IMR-90 (cell line): Measurements from ENCODE around the gene TESK2. TPM values are rescaled to one million over a fixed set of nuclear protein-coding genes. Genes with fewer than 3 reads are reported as not detected.

Experiments
- ATAC-seq: fragments of 200-7000 bp; cut with Tn5 transposase; 2 replicates; pipeline ENCODE4 v1.9.1; 2020; ENCODE audit warnings: low read depth, mild to moderate bottlenecking, moderate library complexity
- BruUV-seq: library from RNA; stranded (reverse); fragments of 400-500 nt; replicated peaks from 2 replicates; lab custom pipeline; 2021; lab: Mats Ljungman, UMichigan
- CTCF ChIA-PET: fragments of 300-600 bp; formaldehyde crosslinking; extraction: SDS; loops from one replicate; lab custom pipeline; 2021; ENCODE audit warnings: antibody characterized with exemption; lab: Yijun Ruan, JAX
- POLR2A ChIA-PET: fragments of 300-600 bp; sonication (Branson Sonifier 250); formaldehyde crosslinking; loops from one replicate; lab custom pipeline; 2022; ENCODE audit warnings: antibody characterized with exemption; ENCODE audit not compliant: unreplicated experiment; lab: Charles Lee
- DNase-seq: peaks from one replicate; pipeline ENCODE4 v3.0.0; 2013
- H2AFZ ChIP-seq: replicated peaks from 2 replicates; pipeline ENCODE3; 2013; ENCODE audit warnings: low read length, mild to moderate bottlenecking; ENCODE audit not compliant: poor library complexity
- H2AK5ac ChIP-seq: 2 replicates; pipeline ENCODE4 v1.6.1; 2013; ENCODE audit warnings: low read depth, low read length, inconsistent platforms
- H2AK9ac ChIP-seq: replicated peaks from 2 replicates; pipeline ENCODE3; 2013; ENCODE audit warnings: mild to moderate bottlenecking, low read depth, low read length, moderate library complexity; ENCODE audit not compliant: poor library complexity
- H2BK120ac ChIP-seq: 2 replicates; pipeline ENCODE4 v1.6.1; 2013; ENCODE audit warnings: low read depth, low read length, inconsistent platforms
- H2BK15ac ChIP-seq: 3 replicates; pipeline ENCODE4 v1.6.1; 2013; ENCODE audit warnings: low read depth, low read length, inconsistent platforms
- H2BK20ac ChIP-seq: 2 replicates; pipeline ENCODE4 v1.6.1; 2013; ENCODE audit warnings: low read depth, mild to moderate bottlenecking, inconsistent platforms, low read length, moderate library complexity
- H2BK5ac ChIP-seq: 2 replicates; pipeline ENCODE4 v1.6.1; 2013; ENCODE audit warnings: mild to moderate bottlenecking, low read depth, low read length, inconsistent platforms; ENCODE audit not compliant: poor library complexity, severe bottlenecking
- H3K14ac ChIP-seq: replicated peaks from 2 replicates; pipeline ENCODE4 v1.6.1; 2013; ENCODE audit warnings: low read depth, low read length, inconsistent platforms
- H3K18ac ChIP-seq: 2 replicates; pipeline ENCODE4 v1.6.1; 2013; ENCODE audit warnings: low read depth, low read length, control low read depth
- H3K23ac ChIP-seq: 2 replicates; pipeline ENCODE4 v1.6.1; 2013; ENCODE audit warnings: low read depth, low read length, inconsistent platforms
- H3K27ac ChIP-seq: 2 replicates; pipeline ENCODE4 v1.5.1; 2013; ENCODE audit warnings: mild to moderate bottlenecking, control low read depth, low read length; ENCODE audit not compliant: insufficient read depth
- H3K27me3 ChIP-seq: 2 replicates; pipeline ENCODE4 v1.6.1; 2013; ENCODE audit warnings: low read length; ENCODE audit not compliant: control insufficient read depth, insufficient read depth
- H3K36me3 ChIP-seq: 2 replicates; pipeline ENCODE4 v1.6.1; 2013; ENCODE audit warnings: low read length, mixed read lengths; ENCODE audit not compliant: control insufficient read depth, insufficient read depth
- H3K4ac ChIP-seq: 2 replicates; pipeline ENCODE4 v1.6.1; 2013; ENCODE audit warnings: low read depth, low read length, inconsistent platforms
- H3K4me1 ChIP-seq: 2 replicates; pipeline ENCODE4 v1.6.1; 2013; ENCODE audit warnings: low read length, mixed read lengths; ENCODE audit not compliant: control insufficient read depth, insufficient read depth
- H3K4me2 ChIP-seq: 2 replicates; pipeline ENCODE4 v1.6.1; 2013; ENCODE audit warnings: low read depth, mild to moderate bottlenecking, control low read depth, low read length, moderate library complexity
- H3K4me3 ChIP-seq: 2 replicates; pipeline ENCODE4 v1.5.1; 2013; ENCODE audit warnings: low read depth, mild to moderate bottlenecking, control low read depth, low read length, moderate library complexity; ENCODE audit not compliant: insufficient read depth
- H3K56ac ChIP-seq: 2 replicates; pipeline ENCODE4 v1.6.1; 2013; ENCODE audit warnings: low read length, inconsistent platforms; ENCODE audit not compliant: insufficient read depth; ENCODE audit errors: extremely low read depth
- H3K79me1 ChIP-seq, 2 experiments: 2 replicates each; pipeline ENCODE4 v1.6.1; 2013; ENCODE audit warnings: low read length in 2 of 2, inconsistent platforms in 1 of 2, low read depth in 1 of 2
- H3K9ac ChIP-seq: 2 replicates; pipeline ENCODE4 v1.6.1; 2013; ENCODE audit warnings: low read depth, low read length, control low read depth
- H3K9me1 ChIP-seq: 2 replicates; pipeline ENCODE4 v1.6.1; 2013; ENCODE audit warnings: low read length, inconsistent platforms; ENCODE audit not compliant: insufficient read depth
- H3K9me3 ChIP-seq: 2 replicates; pipeline ENCODE4 v1.6.1; 2013; ENCODE audit warnings: low read length; ENCODE audit not compliant: control insufficient read depth, insufficient read depth
- H4K20me1 ChIP-seq: 2 replicates; pipeline ENCODE4 v1.6.1; 2013; ENCODE audit warnings: low read length, inconsistent platforms; ENCODE audit not compliant: insufficient read depth
- H4K5ac ChIP-seq: 2 replicates; pipeline ENCODE4 v1.6.1; 2013; ENCODE audit warnings: mild to moderate bottlenecking, low read depth, low read length, control low read depth
- H4K8ac ChIP-seq, 2 experiments: 2 replicates each; pipeline ENCODE4 v1.6.1; 2013; ENCODE audit warnings: low read depth in 2 of 2, low read length in 2 of 2, control low read depth in 1 of 2, inconsistent platforms in 1 of 2
- H4K91ac ChIP-seq: 2 replicates; pipeline ENCODE4 v1.6.1; 2013; ENCODE audit warnings: low read depth, low read length, inconsistent platforms; ENCODE audit not compliant: insufficient read depth
- BHLHE40 ChIP-seq: fragments of 150-350 bp; IDR thresholded peaks from 2 replicates; pipeline ENCODE4 v1.6.1; 2016; ENCODE audit warnings: mild to moderate bottlenecking, low read depth, low read length
- CHD1 ChIP-seq: IDR thresholded peaks from 2 replicates; pipeline ENCODE4 v1.6.1; 2012; ENCODE audit warnings: low read depth, low read length, improper control_type of control experiment
- ELK1 ChIP-seq: fragments of 150-350 bp; IDR thresholded peaks from 2 replicates; pipeline ENCODE4 v1.6.1; 2016; ENCODE audit warnings: low read depth, mild to moderate bottlenecking, low read length, moderate library complexity, borderline replicate concordance
- FOS ChIP-seq: fragments of 150-350 bp; IDR thresholded peaks from 2 replicates; pipeline ENCODE4 v1.6.1; 2016; ENCODE audit warnings: low read depth, low read length
- MAFK ChIP-seq: IDR thresholded peaks from 2 replicates; pipeline ENCODE4 v1.6.1; 2012; ENCODE audit warnings: low read depth, low read length, improper control_type of control experiment
- MAZ ChIP-seq: IDR thresholded peaks from 2 replicates; pipeline ENCODE4 v1.6.1; 2012; ENCODE audit warnings: low read depth, mild to moderate bottlenecking, low read length, improper control_type of control experiment, moderate library complexity, borderline replicate concordance
- MXI1 ChIP-seq: IDR thresholded peaks from 2 replicates; pipeline ENCODE4 v1.6.1; 2012; ENCODE audit warnings: low read depth, mild to moderate bottlenecking, low read length, moderate library complexity, borderline replicate concordance
- NFE2L2 ChIP-seq: fragments of 150-350 bp; IDR thresholded peaks from 2 replicates; pipeline ENCODE4 v1.6.1; 2016; ENCODE audit warnings: low read depth, mild to moderate bottlenecking, low read length
- POLR2A ChIP-seq: IDR thresholded peaks from 2 replicates; pipeline ENCODE4 v1.6.1; 2012; ENCODE audit warnings: mild to moderate bottlenecking, low read depth, low read length
- RAD21 ChIP-seq: IDR thresholded peaks from 2 replicates; pipeline ENCODE4 v1.6.1; 2012; ENCODE audit warnings: low read length, improper control_type of control experiment
- RCOR1 ChIP-seq: IDR thresholded peaks from 2 replicates; pipeline ENCODE4 v1.6.1; 2012; ENCODE audit warnings: mild to moderate bottlenecking, low read length, improper control_type of control experiment; ENCODE audit not compliant: insufficient replicate concordance
- RFX5 ChIP-seq: IDR thresholded peaks from 2 replicates; pipeline ENCODE4 v1.8.0; 2012; ENCODE audit warnings: low read depth, mild to moderate bottlenecking, low read length, moderate library complexity
- SMC3 ChIP-seq: fragments of 150-350 bp; IDR thresholded peaks from 2 replicates; pipeline ENCODE4 v1.6.1; 2016; ENCODE audit warnings: low read depth, mild to moderate bottlenecking, antibody characterized with exemption, low read length, moderate library complexity
- WGBS, 2 experiments: methylation state at CpG; one replicate each; pipeline versions ENCODE4 v1.1.5 to v1.1.7; 2013; ENCODE audit warnings: missing lambda C conversion rate in 2 of 2; ENCODE audit not compliant: insufficient read length in 1 of 2; ENCODE audit errors: extremely low coverage in 2 of 2; 5-methylcytosine and 5-hydroxymethylcytosine counted together
- dilution Hi-C: fragments of 300-500 bp; cut with HindIII; formaldehyde crosslinking; loops from one replicate; pipeline ENCODE4 v1.14.3; 2018; ENCODE audit warnings: low sequenced_read_pairs; ENCODE audit not compliant: unreplicated experiment
- in situ Hi-C: fragments of 300-500 bp; cut with MboI; formaldehyde crosslinking; loops from 3 replicates; pipeline ENCODE4 v1.14.3; 2019; ENCODE audit warnings: low sequenced_read_pairs, inconsistent platforms, mixed read lengths
- intact Hi-C: fragments of 100-400 bp; cut with micrococcal nuclease; formaldehyde crosslinking; loops from 2 replicates; pipeline ENCODE4 v1.10.0; 2022
- polyA plus RNA-seq, 3 experiments: library from polyadenylated mRNA; depleted of rRNA; stranded (reverse); fragments of >200 nt; gene quantifications; 2 replicates each; pipeline ENCODE4 v1.2.3, GENCODE V29; 2012; ENCODE audit warnings: low replicate concordance in 1 of 3
- total RNA-seq: library from RNA; depleted of rRNA; stranded (reverse); fragments of >200 nt; gene quantifications from 2 replicates; pipeline ENCODE4 v1.2.3, GENCODE V29; 2012
- TF ChIP-seq, protein P1 (sequence below): conservative IDR thresholded peaks from 2 replicates; pipeline ENCODE4 v1.5.1; 2012; ENCODE audit warnings: mild to moderate bottlenecking, low read depth, low read length, improper control_type of control experiment
- TF ChIP-seq, protein P2 (sequence below): fragments of 150-350 bp; IDR thresholded peaks from 2 replicates; pipeline ENCODE4 v1.6.1; 2017; ENCODE audit warnings: mild to moderate bottlenecking, antibody characterized with exemption, low read length, low read depth

Gene TESK2
- total and polyA plus RNA-seq, 2 of the 4 experiments (the other 2 are of a cell fraction), result 0.90 to 1.3 TPM

DNA sequence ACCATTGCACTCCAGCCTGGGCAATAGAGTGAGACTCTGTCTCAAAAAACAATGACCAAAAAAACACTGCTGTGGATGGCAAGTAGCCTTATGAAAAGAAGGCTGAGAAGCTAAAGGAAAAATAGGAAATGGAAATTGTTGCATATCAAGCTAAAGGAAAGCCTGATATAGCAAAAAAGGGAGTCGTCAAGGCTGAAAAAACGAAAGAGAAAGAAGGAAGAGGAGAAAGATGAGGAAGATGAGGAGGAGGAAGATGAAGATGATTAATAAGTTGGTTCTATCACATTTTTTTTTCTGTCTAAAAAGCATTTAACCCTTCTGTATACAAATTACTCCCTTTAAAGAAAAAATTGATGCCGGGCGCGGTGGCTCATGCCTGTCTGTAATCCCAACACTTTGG lies 40.9 kb upstream of the TESK2 start:
- Histone ChIP-seq H2AK5ac (no peak overlapping the region), H3K4me2 (no peak overlapping the region), H4K91ac (no peak overlapping the region), H2AK9ac (no peak overlapping the region), H2BK5ac (no peak overlapping the region), H3K9ac (no peak overlapping the region), H3K14ac (no peak overlapping the region), H3K27me3 (no peaks in the 10 kb centered on the region), H3K79me1 (no peaks in the 10 kb centered on the region), H3K36me3 (no peaks in the 10 kb centered on the region), H2BK120ac (no peak overlapping the region), H3K56ac (no peak overlapping the region), H3K27ac (no peak overlapping the region), H3K23ac (no peak overlapping the region), H3K4me1 (no peaks in the 10 kb centered on the region), H4K5ac (no peak overlapping the region), H2BK15ac (no peak overlapping the region), H3K4me3 (no peak overlapping the region), H3K4ac (no peak overlapping the region), H4K8ac (no peak overlapping the region), H4K20me1 (no peaks in the 10 kb centered on the region), H2AFZ (no peak overlapping the region), H3K9me3 (no peaks in the 10 kb centered on the region), H3K18ac (no peak overlapping the region), H3K9me1 (no peaks in the 10 kb centered on the region), H2BK20ac (no peak overlapping the region)
- dilution Hi-C loops (no loop called here), intact Hi-C loops (no loop called here), in situ Hi-C loops (no loop called here)
- no TSS peak for BruUV-seq
- ChIA-PET CTCF (interaction anchor here (0.6 kb wide), 1 partner anchor 12 kb away, joined by 5 read pairs; no protein-coding TSS in a partner anchor), POLR2A (interaction anchor here (0.6 kb wide), 1 partner anchor 14 kb away, joined by 4 read pairs; no protein-coding TSS in a partner anchor)
- no peak for DNase-seq
- 100% methylated on average over 1 of the region's 5 CpGs; no CpG with 5 or more reads in 1 of the 2 experiments for WGBS, 2 experiments
- no peak for ATAC-seq
- TF ChIP-seq FOS, result no peak
- TF ChIP-seq RFX5, result no peak
- no peak for TF ChIP-seq BHLHE40
- TF ChIP-seq SMC3, result no peak
- no peak for TF ChIP-seq POLR2A
- TF ChIP-seq ELK1, result no peak
- TF ChIP-seq RCOR1, result no peak
- no peak for TF ChIP-seq MAFK
- TF ChIP-seq, protein P1, sequence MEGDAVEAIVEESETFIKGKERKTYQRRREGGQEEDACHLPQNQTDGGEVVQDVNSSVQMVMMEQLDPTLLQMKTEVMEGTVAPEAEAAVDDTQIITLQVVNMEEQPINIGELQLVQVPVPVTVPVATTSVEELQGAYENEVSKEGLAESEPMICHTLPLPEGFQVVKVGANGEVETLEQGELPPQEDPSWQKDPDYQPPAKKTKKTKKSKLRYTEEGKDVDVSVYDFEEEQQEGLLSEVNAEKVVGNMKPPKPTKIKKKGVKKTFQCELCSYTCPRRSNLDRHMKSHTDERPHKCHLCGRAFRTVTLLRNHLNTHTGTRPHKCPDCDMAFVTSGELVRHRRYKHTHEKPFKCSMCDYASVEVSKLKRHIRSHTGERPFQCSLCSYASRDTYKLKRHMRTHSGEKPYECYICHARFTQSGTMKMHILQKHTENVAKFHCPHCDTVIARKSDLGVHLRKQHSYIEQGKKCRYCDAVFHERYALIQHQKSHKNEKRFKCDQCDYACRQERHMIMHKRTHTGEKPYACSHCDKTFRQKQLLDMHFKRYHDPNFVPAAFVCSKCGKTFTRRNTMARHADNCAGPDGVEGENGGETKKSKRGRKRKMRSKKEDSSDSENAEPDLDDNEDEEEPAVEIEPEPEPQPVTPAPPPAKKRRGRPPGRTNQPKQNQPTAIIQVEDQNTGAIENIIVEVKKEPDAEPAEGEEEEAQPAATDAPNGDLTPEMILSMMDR, result no peak
- no peak for TF ChIP-seq MAZ
- TF ChIP-seq RAD21, result no peak
- TF ChIP-seq NFE2L2, result no peak
- TF ChIP-seq MXI1, result no peak
- no peak for TF ChIP-seq CHD1
- TF ChIP-seq, protein P2, sequence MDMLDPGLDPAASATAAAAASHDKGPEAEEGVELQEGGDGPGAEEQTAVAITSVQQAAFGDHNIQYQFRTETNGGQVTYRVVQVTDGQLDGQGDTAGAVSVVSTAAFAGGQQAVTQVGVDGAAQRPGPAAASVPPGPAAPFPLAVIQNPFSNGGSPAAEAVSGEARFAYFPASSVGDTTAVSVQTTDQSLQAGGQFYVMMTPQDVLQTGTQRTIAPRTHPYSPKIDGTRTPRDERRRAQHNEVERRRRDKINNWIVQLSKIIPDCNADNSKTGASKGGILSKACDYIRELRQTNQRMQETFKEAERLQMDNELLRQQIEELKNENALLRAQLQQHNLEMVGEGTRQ, result no peak
